H9 (cell line): ENCODE measurements around the gene STAT3. TPM values are rescaled to one million over a fixed set of nuclear protein-coding genes. Genes with fewer than 3 reads are reported as not detected.

ENCODE experiments used
- DNase-seq: peaks from one replicate; pipeline ENCODE4 v3.0.0-alpha.2; 2017
- H2AFZ ChIP-seq: one replicate; pipeline ENCODE4 v1.6.1; 2013; ENCODE audit warnings: mild to moderate bottlenecking, low read length, control low read depth, moderate library complexity
- H2AK5ac ChIP-seq: 2 replicates; pipeline ENCODE4 v1.6.1; 2013; ENCODE audit warnings: low read length, control low read depth, mixed read lengths; ENCODE audit not compliant: insufficient read length
- H2BK120ac ChIP-seq: one replicate; pipeline ENCODE4 v1.6.1; 2013; ENCODE audit warnings: low read depth, mild to moderate bottlenecking, low read length, control low read depth, inconsistent platforms; ENCODE audit not compliant: poor library complexity, severe bottlenecking
- H2BK12ac ChIP-seq: 2 replicates; pipeline ENCODE4 v1.6.1; 2013; ENCODE audit warnings: low read length, control low read depth, mixed read lengths, low read depth; ENCODE audit not compliant: insufficient read length
- H2BK15ac ChIP-seq: 2 replicates; pipeline ENCODE4 v1.6.1; 2013; ENCODE audit warnings: low read depth, low read length, control low read depth
- H2BK20ac ChIP-seq: one replicate; pipeline ENCODE4 v1.6.1; 2013; ENCODE audit warnings: low read depth, mild to moderate bottlenecking, low read length, control low read depth, inconsistent platforms; ENCODE audit not compliant: poor library complexity, severe bottlenecking
- H2BK5ac ChIP-seq: 2 replicates; pipeline ENCODE4 v1.6.1; 2013; ENCODE audit warnings: low read length, control low read depth, mixed read lengths; ENCODE audit not compliant: insufficient read length
- H3K14ac ChIP-seq: 2 replicates; pipeline ENCODE4 v1.6.1; 2013; ENCODE audit warnings: low read length, control low read depth; ENCODE audit not compliant: insufficient read depth
- H3K18ac ChIP-seq: 2 replicates; pipeline ENCODE4 v1.6.1; 2013; ENCODE audit warnings: low read depth, mild to moderate bottlenecking, mixed read lengths, low read length, control low read depth; ENCODE audit not compliant: insufficient read length
- H3K23ac ChIP-seq: 2 replicates; pipeline ENCODE4 v1.6.1; 2013; ENCODE audit warnings: low read length, control low read depth, mixed read lengths, low read depth; ENCODE audit not compliant: insufficient read length
- H3K23me2 ChIP-seq: 2 replicates; pipeline ENCODE4 v1.6.1; 2013; ENCODE audit warnings: low read depth, mild to moderate bottlenecking, mixed read lengths, low read length, control low read depth; ENCODE audit not compliant: insufficient read length, poor library complexity, severe bottlenecking
- H3K27ac ChIP-seq: 2 replicates; pipeline ENCODE4 v1.5.1; 2013; ENCODE audit warnings: low read length, control low read depth, mixed read lengths, low read depth; ENCODE audit not compliant: insufficient read length
- H3K27me3 ChIP-seq: 2 replicates; pipeline ENCODE4 v1.6.1; 2013; ENCODE audit warnings: low read length, control low read depth, inconsistent platforms; ENCODE audit not compliant: insufficient read depth
- H3K4ac ChIP-seq: 2 replicates; pipeline ENCODE4 v1.6.1; 2013; ENCODE audit warnings: low read depth, mild to moderate bottlenecking, control low read depth, inconsistent platforms, low read length, moderate library complexity
- H3K4me1 ChIP-seq: 2 replicates; pipeline ENCODE4 v1.6.1; 2013; ENCODE audit warnings: low read length, control low read depth, inconsistent platforms; ENCODE audit not compliant: insufficient read depth
- H3K4me2 ChIP-seq: 2 replicates; pipeline ENCODE4 v1.6.1; 2013; ENCODE audit warnings: low read length, control low read depth, mixed read lengths; ENCODE audit not compliant: insufficient read length, insufficient read depth
- H3K56ac ChIP-seq: 2 replicates; pipeline ENCODE4 v1.6.1; 2013; ENCODE audit warnings: low read depth, mild to moderate bottlenecking, mixed read lengths, low read length, control low read depth; ENCODE audit not compliant: insufficient read length
- H3K79me1 ChIP-seq: 2 replicates; pipeline ENCODE4 v1.6.1; 2013; ENCODE audit warnings: low read depth, mild to moderate bottlenecking, moderate library complexity, low read length, control low read depth, inconsistent platforms; ENCODE audit not compliant: insufficient read depth, poor library complexity, severe bottlenecking
- H3K79me2 ChIP-seq: 2 replicates; pipeline ENCODE4 v1.6.1; 2013; ENCODE audit warnings: low read length, control low read depth, inconsistent platforms; ENCODE audit not compliant: insufficient read depth
- H3K9ac ChIP-seq: 2 replicates; pipeline ENCODE4 v1.6.1; 2013; ENCODE audit warnings: low read length, control low read depth, mixed read lengths; ENCODE audit not compliant: insufficient read length; ENCODE audit errors: extremely low read depth
- H3K9me3 ChIP-seq: one replicate; pipeline ENCODE4 v1.6.1; 2013; ENCODE audit warnings: low read depth, low read length, inconsistent platforms; ENCODE audit not compliant: control insufficient read depth
- H3T11ph ChIP-seq: one replicate; pipeline ENCODE4 v1.6.1; 2013; ENCODE audit warnings: mild to moderate bottlenecking, low read length, control low read depth, inconsistent platforms
- H4K20me1 ChIP-seq: one replicate; pipeline ENCODE4 v1.6.1; 2013; ENCODE audit not compliant: control insufficient read depth, insufficient read length, insufficient read depth
- H4K5ac ChIP-seq: 2 replicates; pipeline ENCODE4 v1.6.1; 2013; ENCODE audit warnings: low read depth, mild to moderate bottlenecking, mixed read lengths, low read length, control low read depth; ENCODE audit not compliant: insufficient read length
- H4K8ac ChIP-seq: replicated peaks from 2 replicates; pipeline ENCODE4 v1.6.1; 2013; ENCODE audit warnings: low read length, control low read depth, mixed read lengths, low read depth; ENCODE audit not compliant: insufficient read length
- H4K91ac ChIP-seq: 2 replicates; pipeline ENCODE4 v1.6.1; 2013; ENCODE audit warnings: low read depth, mild to moderate bottlenecking, moderate library complexity, mixed read lengths, low read length, control low read depth; ENCODE audit not compliant: insufficient read length
- H3K27ac Mint-ChIP-seq, 3 experiments: 2 replicates in 2 of 3; 3 replicates in 1 of 3; pipeline ENCODE4 v1.8.0; 2020 to 2021; ENCODE audit warnings: mixed read lengths in 3 of 3, mild to moderate bottlenecking in 1 of 3, moderate library complexity in 1 of 3
- H3K27me3 Mint-ChIP-seq: 2 replicates; pipeline ENCODE4 v1.8.0; 2021; ENCODE audit warnings: low read depth, mild to moderate bottlenecking, moderate library complexity, mixed read lengths
- H3K36me3 Mint-ChIP-seq, 3 experiments: 2 replicates in 2 of 3; 3 replicates in 1 of 3; pipeline ENCODE4 v1.8.0; 2020 to 2021; ENCODE audit warnings: low read depth in 3 of 3, mixed read lengths in 3 of 3; ENCODE audit not compliant: insufficient read depth in 1 of 3
- H3K4me1 Mint-ChIP-seq, 2 experiments: 2 replicates each; pipeline ENCODE4 v1.8.0; 2020; ENCODE audit warnings: mixed read lengths in 2 of 2
- H3K4me3 Mint-ChIP-seq, 2 experiments: 2 replicates in 1 of 2; 3 replicates in 1 of 2; pipeline ENCODE4 v1.8.0; 2020 to 2021; ENCODE audit warnings: mild to moderate bottlenecking in 2 of 2, mixed read lengths in 2 of 2, moderate library complexity in 1 of 2
- H3K9me3 Mint-ChIP-seq, 2 experiments: 2 replicates in 1 of 2; 3 replicates in 1 of 2; pipeline ENCODE4 v1.8.0; 2020; ENCODE audit warnings: mild to moderate bottlenecking in 2 of 2, mixed read lengths in 2 of 2, moderate library complexity in 1 of 2
- CTCF ChIP-seq: fragments of 200-600 bp; sonication (generic); conservative IDR thresholded peaks from 3 replicates; pipeline ENCODE4 v1.8.0; 2021; ENCODE audit warnings: antibody characterized with exemption, mild to moderate bottlenecking
- WGBS: extraction: QIAGEN DNeasy Blood & Tissue Kit; methylation state at CpG from one replicate; pipeline ENCODE4 v1.1.7; 2013; ENCODE audit warnings: missing lambda C conversion rate, low lambda C conversion rate, mixed read lengths; ENCODE audit not compliant: insufficient read length; ENCODE audit errors: extremely low coverage; 5-methylcytosine and 5-hydroxymethylcytosine counted together
- total RNA-seq: library from RNA; stranded (reverse); gene quantifications from 2 replicates; pipeline ENCODE4 v1.2.1, GENCODE V29; 2021

Gene STAT3
- total RNA-seq, 1 experiment from 2014 or later = 83.2 TPM

GRCh38 chr17:42410319-42410685, 22.1 kb upstream of the STAT3 start:
- H3K9me3 ChIP-seq = no peaks in the 10 kb centered on the region
- no peak overlapping the region for H3K27ac ChIP-seq
- no peak overlapping the region for H2AFZ ChIP-seq
- no peak overlapping the region for H2BK20ac ChIP-seq
- H3K56ac ChIP-seq = no peak overlapping the region
- H4K5ac ChIP-seq = no peak overlapping the region
- no peak overlapping the region for H2BK15ac ChIP-seq
- H3K4ac ChIP-seq = no peak overlapping the region
- no CpG with 5 or more reads among the region's 5 CpGs for WGBS
- no peak for DNase-seq
- H3K27me3 ChIP-seq = no peaks in the 10 kb centered on the region
- H3K4me1 Mint-ChIP-seq = peaks cover 30 to 45% of the 10 kb centered on the region in 2 experiments
- no peak overlapping the region for H2BK12ac ChIP-seq
- no peaks in the 10 kb centered on the region for H3K79me2 ChIP-seq
- no peak overlapping the region for H3K27ac Mint-ChIP-seq
- H3K79me1 ChIP-seq = no peaks in the 10 kb centered on the region
- no peak overlapping the region for H3K14ac ChIP-seq
- TF ChIP-seq CTCF = no peak
- H2BK120ac ChIP-seq = no peak overlapping the region
- H3K36me3 Mint-ChIP-seq = peaks cover 0 to 10% (median 5%) of the 10 kb centered on the region in 3 experiments; a peak in 4 of 7 replicates
- H3T11ph ChIP-seq = no peak overlapping the region
- H3K27me3 Mint-ChIP-seq = no peaks in the 10 kb centered on the region
- H3K9ac ChIP-seq = no peak overlapping the region
- no peak overlapping the region for H3K23ac ChIP-seq
- H3K23me2 ChIP-seq = no peaks in the 10 kb centered on the region
- H3K18ac ChIP-seq = no peak overlapping the region
- no peak overlapping the region for H4K91ac ChIP-seq
- no peak overlapping the region for H4K8ac ChIP-seq
- no peak overlapping the region for H3K4me2 ChIP-seq
- H4K20me1 ChIP-seq = no peaks in the 10 kb centered on the region
- no peak overlapping the region for H3K4me3 Mint-ChIP-seq
- H2AK5ac ChIP-seq = no peak overlapping the region
- no peaks in the 10 kb centered on the region for H3K9me3 Mint-ChIP-seq
- H2BK5ac ChIP-seq = no peak overlapping the region
- peaks cover 10% of the 10 kb centered on the region; the same call in 1 of the 2 replicates for H3K4me1 ChIP-seq
